ENCODE results near the gene PPM1A. TPM values are rescaled to one million over a fixed set of nuclear protein-coding genes. Genes with fewer than 3 reads are reported as not detected.

PPM1A gene
- total and polyA plus RNA-seq, 2 donors (not counting 3 experiments of a cell fraction or from before 2014, with no cell fraction given) = 14.1 to 33.9 TPM

DNA sequence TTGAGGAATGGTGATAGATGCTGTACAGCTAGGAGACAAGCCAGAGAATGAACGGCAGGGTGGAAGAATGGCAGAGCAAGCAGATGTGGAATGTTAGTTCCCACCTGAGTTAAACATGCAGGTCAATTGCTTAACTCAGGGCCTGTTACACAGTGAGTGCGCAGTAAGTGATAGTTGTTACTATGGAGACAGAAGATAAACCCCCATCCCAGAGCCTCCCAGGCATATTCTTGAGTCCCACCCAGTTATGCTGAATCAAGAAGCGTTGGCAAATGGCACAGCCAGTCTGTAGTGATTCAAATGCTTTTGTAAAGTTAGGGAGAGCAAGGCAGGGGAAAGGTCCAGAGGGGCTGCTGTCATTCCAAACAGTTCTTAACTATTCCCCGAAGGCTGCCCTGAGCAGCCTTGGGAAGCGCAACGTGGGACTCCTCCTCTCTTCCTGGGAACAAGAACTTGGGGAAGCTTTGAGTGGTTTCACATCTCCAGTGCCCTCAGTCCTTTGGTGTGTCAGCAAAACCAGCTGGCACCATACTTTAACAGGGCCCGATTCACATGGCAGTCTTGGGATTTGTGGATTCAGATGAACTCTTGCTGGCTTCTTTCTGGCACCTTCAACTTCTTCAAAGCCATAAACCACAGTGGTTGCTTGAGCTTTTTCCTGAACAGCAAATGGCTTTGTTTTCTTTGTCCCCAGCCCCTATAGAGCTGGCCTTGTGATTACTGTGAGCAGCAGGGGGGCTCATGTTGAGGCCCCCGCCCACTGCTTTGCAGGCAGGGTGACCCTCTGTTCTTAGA, 66.4 kb downstream of the PPM1A start:
- Histone ChIP-seq H3K4me2 (ENCODE audit: insufficient read depth, low read length) (no peak overlapping the region), H3K4me3 (replicated peaks in 1 of 3; ENCODE audit: insufficient read depth in 1 of 3, low read depth in 1 of 3, low read length in 3 of 3) (no peak overlapping the region), H2AFZ (ENCODE audit: low read depth, low read length) (no peak overlapping the region), H3K79me2 (ENCODE audit: control insufficient read depth, insufficient read depth, low read length) (no peaks in the 10 kb centered on the region), H3K27me3 (ENCODE audit: control insufficient read depth in 2 of 2, insufficient read depth in 2 of 2, low read length in 2 of 2) (peaks cover 10 to 24% of the 10 kb centered on the region in 2 experiments), H3K27ac (ENCODE audit: insufficient read depth, low read depth, low read length) (no peak overlapping the region), H4K20me1 (replicated peaks; ENCODE audit: control insufficient read depth, extremely low read depth, insufficient read depth, low read length) (no peaks in the 10 kb centered on the region), H3K9ac (replicated peaks; ENCODE audit: extremely low read depth, insufficient read depth, low read length) (no peak overlapping the region), H3K9me1 (replicated peaks; ENCODE audit: control insufficient read depth, extremely low read depth, insufficient read depth, low read length) (no peaks in the 10 kb centered on the region), H3K36me3 (ENCODE audit: control insufficient read depth in 2 of 2, extremely low read depth in 1 of 2, insufficient read depth in 2 of 2, low read length in 2 of 2) (no peaks in the 10 kb centered on the region), H3K9me3 (replicated peaks; ENCODE audit: control insufficient read depth, insufficient read depth, low read length) (no peaks in the 10 kb centered on the region), H3K4me1 (ENCODE audit: control insufficient read depth, extremely low read depth, insufficient read depth, low read length) (no peaks in the 10 kb centered on the region)
- BruUV-seq (replicated peaks) = no TSS peak
- DNase-seq (ENCODE audit: low read depth, low spot score) (no peak), FAIRE-seq (no peak)
- ChIA-PET POLR2A (no interaction called here), CTCF (interaction anchor here (1.5 to 1.8 kb wide), 3 partner anchors 11 to 49 kb away, joined by 3 to 6 read pairs (median 6); no protein-coding TSS in a partner anchor)
- dilution Hi-C loops (cut with MboI; ENCODE audit: extremely low pct_ligation_motif_present, low sequenced_read_pairs) = no loop called here
- intact Hi-C loops (cut with micrococcal nuclease) = no loop called here
- TF ChIP-seq EZH2 (IDR thresholded peaks at IDR 0.05; ENCODE audit: borderline replicate concordance, low read depth, low read length, severe bottlenecking) = no peak
- no peak for TF ChIP-seq POLR2A (IDR thresholded peaks at IDR 0.05; ENCODE audit: low read depth, low read length)
- TF ChIP-seq JUN (IDR thresholded peaks at IDR 0.05; ENCODE audit: borderline replicate concordance, insufficient read depth, insufficient read length, low read depth) = no peak
- TF ChIP-seq, protein P1, sequence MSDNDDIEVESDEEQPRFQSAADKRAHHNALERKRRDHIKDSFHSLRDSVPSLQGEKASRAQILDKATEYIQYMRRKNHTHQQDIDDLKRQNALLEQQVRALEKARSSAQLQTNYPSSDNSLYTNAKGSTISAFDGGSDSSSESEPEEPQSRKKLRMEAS (IDR thresholded peaks at IDR 0.05; ENCODE audit: insufficient read depth, insufficient read length) = no peak
- TF ChIP-seq GATA2 (IDR thresholded peaks at IDR 0.05; ENCODE audit: insufficient read depth, insufficient read length, low read depth, low read length) = no peak
- TF ChIP-seq FOS (IDR thresholded peaks at IDR 0.05; ENCODE audit: borderline replicate concordance, insufficient read depth, low read length) = no peak
- TF ChIP-seq POLR2AphosphoS5 (IDR thresholded peaks at IDR 0.05; ENCODE audit: insufficient read depth, low read depth, low read length) = no peak
- TF ChIP-seq, protein P2, sequence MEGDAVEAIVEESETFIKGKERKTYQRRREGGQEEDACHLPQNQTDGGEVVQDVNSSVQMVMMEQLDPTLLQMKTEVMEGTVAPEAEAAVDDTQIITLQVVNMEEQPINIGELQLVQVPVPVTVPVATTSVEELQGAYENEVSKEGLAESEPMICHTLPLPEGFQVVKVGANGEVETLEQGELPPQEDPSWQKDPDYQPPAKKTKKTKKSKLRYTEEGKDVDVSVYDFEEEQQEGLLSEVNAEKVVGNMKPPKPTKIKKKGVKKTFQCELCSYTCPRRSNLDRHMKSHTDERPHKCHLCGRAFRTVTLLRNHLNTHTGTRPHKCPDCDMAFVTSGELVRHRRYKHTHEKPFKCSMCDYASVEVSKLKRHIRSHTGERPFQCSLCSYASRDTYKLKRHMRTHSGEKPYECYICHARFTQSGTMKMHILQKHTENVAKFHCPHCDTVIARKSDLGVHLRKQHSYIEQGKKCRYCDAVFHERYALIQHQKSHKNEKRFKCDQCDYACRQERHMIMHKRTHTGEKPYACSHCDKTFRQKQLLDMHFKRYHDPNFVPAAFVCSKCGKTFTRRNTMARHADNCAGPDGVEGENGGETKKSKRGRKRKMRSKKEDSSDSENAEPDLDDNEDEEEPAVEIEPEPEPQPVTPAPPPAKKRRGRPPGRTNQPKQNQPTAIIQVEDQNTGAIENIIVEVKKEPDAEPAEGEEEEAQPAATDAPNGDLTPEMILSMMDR (IDR thresholded peaks at IDR 0.05; ENCODE audit: extremely low read depth in 1 of 2, insufficient read depth in 1 of 2, low read depth in 1 of 2, low read length in 2 of 2) = no peak
- TF ChIP-seq MYC (IDR thresholded peaks at IDR 0.05; ENCODE audit: low read depth, low read length) = no peak
